ENCODE measurements around the gene THSD7A. TPM values are rescaled to one million over a fixed set of nuclear protein-coding genes. Genes with fewer than 3 reads are reported as not detected.

The THSD7A gene
- total and polyA plus RNA-seq, 4 donors = 0.15 to 2.7 (median 1.9) TPM

GRCh38 chr7:11533229-11533820, 298.7 kb downstream of the THSD7A start:
- no peak for DNase-seq (ENCODE audit: low spot score)
- no peak for TF ChIP-seq JUND (IDR thresholded peaks at IDR 0.05)
- TF ChIP-seq SP1 (IDR thresholded peaks at IDR 0.05) = no peak
- TF ChIP-seq MAX (IDR thresholded peaks at IDR 0.05) = no peak
- no peak for TF ChIP-seq ATF3 (IDR thresholded peaks at IDR 0.05)
- no peak for TF ChIP-seq GABPA (IDR thresholded peaks at IDR 0.05 in 1 of 2, conservative IDR thresholded peaks at IDR 0.05 in 1 of 2)
- Histone ChIP-seq H3K9ac (ENCODE audit: low read depth in 1 of 2, low read length in 2 of 2) (no peak overlapping the region), H3K4me1 (ENCODE audit: control insufficient read depth in 4 of 4, insufficient read depth in 4 of 4, low read length in 3 of 4) (no peaks in the 10 kb centered on the region), H3K27me3 (ENCODE audit: control insufficient read depth in 4 of 4, insufficient read depth in 4 of 4, low read length in 3 of 4) (no peaks in the 10 kb centered on the region), H3K4me3 (ENCODE audit: low read depth in 1 of 3, low read length in 3 of 3) (no peak overlapping the region), H3K9me3 (ENCODE audit: control insufficient read depth in 4 of 4, low read length in 3 of 4) (no peaks in the 10 kb centered on the region), H3K36me3 (ENCODE audit: control insufficient read depth in 4 of 4, insufficient read depth in 3 of 4, low read depth in 1 of 4, low read length in 3 of 4) (no peaks in the 10 kb centered on the region), H3K27ac (ENCODE audit: low read depth in 1 of 2, low read length in 2 of 2) (no peak overlapping the region)
- 86% methylated on average over 3 of the region's 3 CpGs for WGBS

GRCh38 chr7:11529382-11529781, 302.6 kb downstream of the THSD7A start:
- DNase-seq (ENCODE audit: low spot score) = no peak
- Histone ChIP-seq H3K9ac (ENCODE audit: low read depth in 1 of 2, low read length in 2 of 2) (no peak overlapping the region), H3K4me1 (ENCODE audit: control insufficient read depth in 4 of 4, insufficient read depth in 4 of 4, low read length in 3 of 4) (peaks cover 0 to 2% (median under 1%) of the 10 kb centered on the region in 4 donors), H3K27ac (ENCODE audit: low read depth in 1 of 2, low read length in 2 of 2) (no peak overlapping the region), H3K4me3 (ENCODE audit: low read depth in 1 of 3, low read length in 3 of 3) (no peak overlapping the region), H3K36me3 (ENCODE audit: control insufficient read depth in 4 of 4, insufficient read depth in 3 of 4, low read depth in 1 of 4, low read length in 3 of 4) (no peaks in the 10 kb centered on the region), H3K9me3 (ENCODE audit: control insufficient read depth in 4 of 4, low read length in 3 of 4) (no peaks in the 10 kb centered on the region), H3K27me3 (ENCODE audit: control insufficient read depth in 4 of 4, insufficient read depth in 4 of 4, low read length in 3 of 4) (no peaks in the 10 kb centered on the region)
- no peak for TF ChIP-seq SP1 (IDR thresholded peaks at IDR 0.05)
- TF ChIP-seq GABPA (IDR thresholded peaks at IDR 0.05 in 1 of 2, conservative IDR thresholded peaks at IDR 0.05 in 1 of 2) = no peak
- TF ChIP-seq RXRA (IDR thresholded peaks at IDR 0.05) = no peak
- TF ChIP-seq HNF4A (conservative IDR thresholded peaks at IDR 0.05) = no peak
- TF ChIP-seq ZBTB33 (IDR thresholded peaks at IDR 0.05) = no peak
- no peak for TF ChIP-seq REST (IDR thresholded peaks at IDR 0.05)
- no peak for TF ChIP-seq MAX (IDR thresholded peaks at IDR 0.05)
- TF ChIP-seq CTCF (IDR thresholded peaks at IDR 0.05; ENCODE audit: low read depth, low read length, missing input control) = no peak
- no peak for TF ChIP-seq FOXA2 (IDR thresholded peaks at IDR 0.05)
- no peak for TF ChIP-seq JUND (IDR thresholded peaks at IDR 0.05)
- TF ChIP-seq HNF4G (IDR thresholded peaks at IDR 0.05) = no peak
- TF ChIP-seq EGR1 (IDR thresholded peaks at IDR 0.05; ENCODE audit: low read depth in 2 of 2) = no peak
- WGBS = 64% methylated on average over 3 of the region's 3 CpGs

Data from liver (tissue), 9 donors.